GM18526 (cell line): Measurements from ENCODE around the gene NELFB.

ENCODE experiments used
- POLR2A ChIP-seq: IDR thresholded peaks from 3 replicates; pipeline ENCODE4 v1.6.1; 2011; ENCODE audit not compliant: insufficient read length; ENCODE audit errors: extremely low read depth

Gene NELFB

DNA sequence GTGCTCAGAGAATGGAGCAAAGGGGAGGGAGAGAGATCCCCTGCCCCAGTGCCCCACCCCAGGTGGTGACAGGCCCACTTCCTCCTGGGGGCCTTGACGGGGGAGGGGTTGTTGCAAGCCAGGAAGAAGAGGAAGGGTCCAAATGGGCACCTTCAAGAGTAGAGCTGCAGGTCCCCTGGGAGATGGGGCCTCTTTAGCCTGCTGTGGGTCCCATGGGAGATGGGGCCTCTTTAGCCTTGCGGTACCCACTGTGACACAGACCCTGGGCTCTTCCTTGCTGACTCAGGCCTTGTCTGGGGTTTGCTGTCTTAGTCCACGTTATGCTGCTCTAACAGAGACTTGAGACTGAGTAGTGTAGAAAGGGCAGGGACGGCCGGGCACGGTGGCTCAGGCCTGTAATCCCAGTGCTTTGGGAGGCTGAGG lies 12.8 kb downstream of the NELFB start:
- TF ChIP-seq POLR2A, result no peak

DNA sequence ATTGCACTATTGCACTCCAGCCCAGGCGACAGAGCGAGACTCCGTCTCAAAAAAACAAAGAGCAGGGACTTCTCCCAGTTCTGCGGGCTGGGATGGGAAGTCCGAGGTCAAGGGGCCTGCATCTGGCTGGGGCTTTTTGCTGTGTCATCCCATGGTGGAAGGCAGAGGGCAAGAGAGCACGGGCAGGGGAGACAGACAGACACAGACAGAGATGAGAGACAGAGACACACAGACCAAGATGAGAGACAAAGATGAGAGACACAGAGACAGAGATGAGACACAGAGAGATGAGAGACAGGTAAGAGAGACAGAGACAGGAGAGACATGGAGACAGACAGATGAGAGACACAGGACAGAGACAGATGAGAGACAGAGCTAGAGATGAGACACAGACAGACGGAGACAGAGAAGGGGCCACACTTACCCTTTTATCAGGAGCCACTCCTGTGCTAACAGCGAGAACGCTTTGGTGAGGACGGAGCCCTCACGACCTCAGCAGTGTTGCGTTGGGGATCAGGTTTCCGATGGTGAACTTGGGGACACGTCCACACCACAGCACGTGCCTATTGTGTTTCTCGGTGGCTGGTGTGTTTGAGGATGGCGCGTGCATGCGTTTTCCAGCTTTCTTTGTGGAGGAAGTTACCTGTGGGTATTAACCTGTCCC lies 13.5 kb downstream of the NELFB start:
- no peak for TF ChIP-seq POLR2A

DNA sequence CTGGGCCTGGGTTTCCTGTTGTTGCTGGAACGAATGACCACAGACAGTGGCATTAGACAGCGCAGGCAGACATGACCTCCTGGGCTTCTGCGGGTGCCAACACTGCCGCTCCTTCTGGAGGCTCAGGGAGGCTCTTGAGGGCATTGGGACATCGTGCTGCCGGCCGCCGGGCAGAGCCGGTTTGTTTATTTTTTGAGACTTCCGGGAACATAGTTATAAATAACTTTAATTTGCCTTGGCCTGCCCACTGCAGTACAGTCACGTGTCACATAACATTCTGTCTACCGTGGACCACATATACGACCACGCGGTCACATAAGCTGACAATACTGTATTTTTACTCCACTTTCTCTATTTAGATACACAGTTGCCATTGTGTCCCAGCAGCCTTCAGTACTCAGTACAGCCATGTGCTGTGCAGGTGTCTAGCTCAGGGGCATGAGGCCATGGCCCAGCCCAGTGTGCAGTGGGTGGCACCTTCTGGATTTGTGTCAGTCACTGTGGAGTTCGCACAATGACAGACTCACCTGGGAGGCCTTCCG lies 14.2 kb downstream of the NELFB start:
- TF ChIP-seq POLR2A, result no peak

DNA sequence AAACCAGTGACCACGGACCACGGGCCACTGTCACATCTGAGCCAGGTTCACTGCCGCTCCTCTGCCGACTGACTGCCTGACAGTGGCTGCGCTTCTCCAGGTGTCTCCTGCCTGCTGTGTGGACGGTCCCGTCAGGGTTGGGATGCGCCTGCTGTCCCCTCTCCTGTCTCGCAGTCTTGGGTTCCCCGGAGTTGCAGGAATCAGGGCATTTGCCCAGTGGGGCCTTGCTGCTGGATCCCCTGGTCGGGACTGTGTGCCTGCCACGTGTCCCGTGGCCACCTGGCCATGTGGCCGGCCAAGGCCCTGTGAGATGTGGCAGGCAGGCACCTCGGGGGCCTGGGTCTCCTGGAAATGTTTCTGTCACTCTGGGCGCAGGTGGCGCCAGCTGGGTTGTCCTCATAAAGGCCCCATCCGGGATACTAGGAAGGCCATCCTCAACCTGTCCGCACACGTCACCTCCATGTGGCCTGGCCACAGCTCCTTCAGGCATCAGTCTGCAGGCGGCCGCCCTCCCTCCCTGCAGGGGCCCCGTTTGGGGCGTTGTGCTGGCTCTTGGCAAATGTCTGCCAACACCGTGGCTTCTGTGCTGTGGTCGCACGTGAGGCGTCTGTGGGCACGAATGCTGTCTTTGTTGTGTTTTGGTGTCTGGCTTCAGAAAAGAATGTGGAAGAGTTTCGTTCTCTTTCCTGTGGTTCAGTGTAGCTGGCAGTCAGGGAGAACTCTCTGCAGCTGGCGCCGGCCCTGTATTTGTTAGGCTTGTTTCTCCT lies 16.0 kb downstream of the NELFB start:
- TF ChIP-seq POLR2A, result no peak

DNA sequence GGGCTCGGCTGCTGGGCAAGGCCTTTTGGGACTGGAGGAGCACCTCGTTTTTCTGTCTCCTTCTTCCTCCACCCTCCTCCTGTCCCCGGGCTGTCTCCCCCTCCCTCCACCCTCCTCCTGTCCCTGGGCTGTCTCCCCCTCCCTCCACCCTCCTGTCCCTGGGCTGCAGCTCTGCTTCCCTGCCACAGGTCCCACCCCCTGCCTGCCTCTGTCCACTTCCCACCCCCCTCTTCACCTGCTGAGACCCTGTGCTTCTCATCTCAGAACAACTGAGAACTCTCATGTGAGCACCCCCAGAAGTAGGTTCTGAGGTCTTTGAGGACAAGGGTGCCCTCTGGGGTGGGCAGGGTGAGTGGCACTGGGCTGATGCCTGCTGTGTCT lies 16.6 kb downstream of the NELFB start:
- no peak for TF ChIP-seq POLR2A

DNA sequence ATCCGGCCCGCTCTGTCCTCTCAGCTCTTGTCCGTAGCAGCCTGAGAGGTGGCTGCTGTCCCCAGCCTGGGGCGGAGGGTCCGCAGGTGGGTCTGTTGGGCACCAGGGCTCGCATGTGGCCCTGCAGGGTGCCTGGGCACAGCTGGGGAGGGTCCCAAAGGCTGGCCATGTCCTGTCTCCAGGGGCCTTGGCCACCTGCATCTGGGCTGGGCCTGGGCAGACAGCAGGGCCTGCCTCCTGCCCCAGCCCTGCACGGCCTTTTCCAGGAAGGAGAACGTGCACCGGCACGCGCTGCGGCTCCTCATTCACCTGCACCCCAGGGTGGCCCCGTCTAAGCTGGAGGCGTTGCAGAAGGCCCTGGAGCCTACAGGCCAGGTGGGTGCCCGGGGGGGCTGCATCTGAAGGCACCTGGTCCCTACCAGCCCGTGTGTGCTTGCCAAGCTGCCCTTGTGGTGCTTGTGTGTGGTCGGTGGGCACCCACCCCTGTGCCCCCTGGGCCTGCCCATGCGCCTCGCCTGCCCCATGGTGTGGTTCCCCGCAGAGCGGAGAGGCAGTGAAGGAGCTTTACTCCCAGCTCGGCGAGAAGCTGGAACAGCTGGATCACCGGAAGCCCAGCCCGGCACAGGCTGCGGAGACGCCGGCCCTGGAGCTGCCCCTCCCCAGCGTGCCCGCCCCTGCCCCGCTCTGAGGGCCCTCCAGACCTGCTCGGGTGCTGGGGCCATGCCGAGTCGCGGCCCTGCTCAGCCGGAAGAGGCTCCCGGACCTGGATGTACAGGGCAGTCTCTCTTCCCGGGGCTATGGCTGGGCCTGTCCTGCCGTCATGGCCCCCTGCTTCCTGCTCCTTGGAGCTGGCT lies 17.3 kb downstream of the NELFB start:
- TF ChIP-seq POLR2A, result no peak

DNA sequence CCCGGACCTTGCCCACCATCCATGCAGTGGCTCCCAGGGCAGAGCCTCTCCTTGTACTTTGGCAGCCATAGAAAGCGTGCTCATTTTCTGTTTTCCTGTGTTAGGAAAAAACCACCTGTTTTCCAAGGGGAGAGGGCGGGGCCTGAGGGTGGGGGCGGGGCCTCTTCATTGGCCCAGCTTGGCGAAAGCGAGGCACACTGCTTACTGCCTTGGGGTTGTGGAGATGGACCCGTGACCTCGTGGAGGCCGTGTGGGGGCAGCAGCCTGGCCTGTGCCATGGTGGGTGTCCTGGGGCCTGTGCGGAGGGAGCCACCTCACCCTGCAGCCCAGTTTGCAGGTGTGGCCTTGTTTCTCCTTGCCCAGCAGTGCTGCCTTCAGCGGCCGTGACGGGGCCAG lies 18.0 kb downstream of the NELFB start:
- TF ChIP-seq POLR2A, result no peak

DNA sequence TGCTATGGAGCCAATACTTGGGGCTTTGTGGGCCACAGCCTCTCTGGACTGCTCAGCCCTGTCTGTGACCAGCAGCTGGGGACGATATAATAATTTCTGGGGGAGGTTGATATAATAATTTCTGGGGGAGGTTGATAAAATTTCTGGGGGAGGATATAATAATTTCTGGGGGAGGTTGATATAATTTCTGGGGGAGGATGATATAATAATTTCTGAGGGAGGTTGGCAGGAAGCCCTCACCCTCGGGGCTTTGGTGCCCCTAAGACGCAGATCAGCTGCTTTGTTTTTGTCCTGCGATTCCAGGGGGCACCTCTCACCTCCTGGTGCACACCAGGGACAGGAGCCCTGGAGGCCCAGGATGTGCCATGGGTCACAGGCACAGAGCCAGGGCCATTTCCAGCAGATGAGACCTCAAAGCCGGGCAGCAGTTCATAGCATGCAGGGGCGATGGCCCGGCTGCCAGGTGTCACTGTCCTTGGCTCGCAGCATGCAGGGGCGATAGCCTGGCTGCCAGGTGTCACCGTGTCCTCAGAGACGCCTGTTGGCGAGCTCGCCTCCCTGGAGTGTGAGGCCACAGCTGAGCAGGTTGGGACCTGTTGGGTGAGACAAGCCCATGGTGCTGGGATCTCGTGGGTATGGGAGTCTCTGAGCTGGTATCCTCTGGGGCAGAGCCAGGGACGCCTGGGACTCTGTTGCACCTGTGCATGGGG lies 18.6 kb downstream of the NELFB start:
- TF ChIP-seq POLR2A, result no peak

DNA sequence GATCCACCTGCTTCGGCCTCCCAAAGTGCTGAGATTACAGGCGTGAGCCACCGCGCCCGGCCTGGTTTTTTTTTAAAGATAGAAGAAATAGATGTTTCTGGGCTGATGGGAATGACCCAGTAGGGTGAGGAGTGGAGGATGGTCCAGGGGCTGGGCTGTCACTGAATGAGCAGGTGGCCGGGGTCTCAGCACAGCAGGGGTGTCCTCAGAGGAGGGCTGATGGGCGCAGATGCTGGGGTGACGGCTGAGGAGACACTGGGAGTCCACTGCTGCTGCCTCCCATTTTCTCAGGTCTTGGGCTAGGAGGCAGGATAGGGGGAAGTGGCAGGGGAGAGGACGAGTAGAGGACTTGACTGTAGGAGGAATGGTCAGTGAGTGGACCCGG lies 20.1 kb downstream of the NELFB start:
- no peak for TF ChIP-seq POLR2A

DNA sequence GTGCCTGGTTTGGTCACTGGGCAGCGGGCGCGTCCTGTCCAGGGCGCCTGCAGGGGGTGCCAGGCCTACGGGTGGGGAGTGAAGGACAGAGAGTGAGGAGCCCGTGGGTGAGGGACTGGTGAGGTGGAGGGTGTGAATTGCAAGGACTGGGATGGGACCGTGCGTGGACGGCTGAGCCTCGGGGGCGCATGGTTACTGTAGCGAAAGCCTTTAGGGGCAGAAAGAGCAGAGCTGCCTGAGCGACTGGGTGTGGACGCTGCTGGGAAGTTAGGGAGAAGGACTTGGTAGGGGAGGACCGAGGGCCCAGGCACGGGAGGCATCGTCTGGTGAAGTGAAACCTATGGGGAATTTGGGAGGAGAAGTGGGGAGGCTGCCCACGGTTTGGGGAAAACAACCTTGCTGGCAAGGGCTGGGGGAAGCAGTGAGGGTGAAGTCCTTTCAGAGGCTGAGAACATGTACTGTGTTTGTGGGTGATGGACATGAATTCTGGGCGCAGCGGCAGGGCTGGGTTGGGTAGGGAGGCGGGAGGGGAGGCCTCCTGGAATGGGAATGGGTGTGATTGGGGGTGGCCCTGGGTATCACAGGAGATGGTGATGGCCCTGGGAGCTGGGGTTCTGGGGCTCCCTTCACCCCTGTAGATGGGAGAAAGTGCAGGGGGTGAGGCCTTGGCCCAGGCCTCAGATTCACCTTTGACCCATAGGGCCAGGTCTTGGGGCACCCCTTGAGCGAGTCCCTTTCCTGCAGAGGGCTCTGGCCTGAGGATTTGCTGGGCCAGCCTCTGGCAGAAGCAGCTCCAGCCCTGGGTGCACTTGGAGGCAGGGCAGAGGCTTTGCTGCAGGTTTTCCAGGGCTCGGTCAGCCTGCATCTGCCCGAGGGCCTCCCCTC lies 20.7 kb downstream of the NELFB start:
- TF ChIP-seq POLR2A, result no peak

DNA sequence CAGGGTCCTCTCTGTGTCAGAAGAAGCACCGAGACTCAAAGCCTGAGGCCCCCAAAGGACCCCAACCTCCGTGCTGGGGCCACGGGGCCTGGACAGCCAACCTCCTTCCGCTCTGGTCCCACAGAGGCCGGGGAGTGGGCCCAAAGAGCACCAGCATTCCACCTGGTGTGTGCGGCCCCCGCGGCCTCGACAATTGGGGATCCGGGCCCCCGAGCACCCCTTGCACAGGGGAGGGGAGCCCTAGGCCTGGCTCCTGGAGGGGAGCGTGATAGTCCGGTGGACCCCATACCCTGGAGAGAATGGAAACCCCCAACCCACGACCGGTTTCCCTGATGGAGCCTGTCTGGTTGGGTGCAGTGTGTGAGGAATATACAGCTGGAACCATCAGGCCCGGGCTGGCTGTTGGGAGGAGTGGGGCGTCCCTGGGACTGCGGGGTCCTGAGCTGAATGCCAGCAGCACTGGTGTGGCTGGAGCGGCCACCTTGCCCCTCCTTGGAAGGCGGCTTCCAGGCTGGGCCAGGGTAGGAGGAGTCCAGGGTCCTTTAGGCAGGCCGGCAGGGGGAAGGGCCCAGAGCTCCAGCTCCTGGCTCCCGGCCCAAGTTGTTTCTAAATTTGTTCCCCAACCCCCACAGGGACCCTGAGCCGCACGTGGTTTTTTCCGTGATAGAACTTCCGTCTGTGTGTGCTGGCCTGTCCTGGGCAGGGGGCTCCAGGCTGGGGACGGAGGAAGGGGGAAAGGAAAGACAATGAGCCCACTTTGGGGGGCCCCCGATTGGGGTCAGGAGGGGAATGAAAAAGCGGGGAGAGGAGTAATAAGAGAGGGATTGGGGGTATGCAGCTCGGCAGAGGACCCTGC lies 21.6 kb downstream of the NELFB start:
- no peak for TF ChIP-seq POLR2A

DNA sequence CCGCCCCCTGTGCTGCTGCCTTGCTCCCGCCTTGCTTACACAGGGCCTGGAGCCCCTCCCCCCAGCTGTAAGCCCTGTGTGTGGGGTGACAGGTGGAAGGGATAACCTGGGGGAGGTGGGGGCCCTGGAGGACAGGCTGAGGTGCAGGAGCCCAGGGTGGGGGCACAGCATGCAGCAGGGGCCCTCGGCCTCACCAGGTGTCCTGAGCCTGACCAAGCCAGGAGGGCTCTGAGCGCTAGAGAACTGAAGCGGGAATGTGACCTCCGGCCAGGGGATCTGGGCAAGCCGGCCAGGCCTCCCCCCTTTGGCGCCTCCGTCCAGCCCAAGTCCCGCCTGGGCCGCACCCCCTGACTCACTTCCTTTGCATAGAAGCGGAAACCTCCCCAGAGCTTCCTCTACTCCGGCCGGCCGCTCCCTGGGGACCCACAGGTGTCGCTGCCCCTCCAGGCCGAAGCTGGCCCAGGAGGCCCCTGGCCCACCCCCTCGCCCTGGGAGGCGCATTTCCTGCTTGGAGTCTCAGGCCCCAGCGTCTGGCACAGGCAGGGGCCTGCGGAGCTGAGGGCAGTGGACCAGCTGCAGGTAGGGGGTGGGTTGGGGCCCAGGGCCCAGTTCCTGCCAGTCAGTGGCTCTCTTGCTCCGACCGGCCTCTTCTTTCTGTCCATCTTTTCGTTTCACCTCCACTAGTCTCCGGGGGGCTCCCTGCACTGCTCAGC lies 22.4 kb downstream of the NELFB start, which contains the start of gene TOR4A:
TSS of gene TOR4A (plus strand) at position 398 of the 713 bp plus-strand sequence. CDS start 964 bp downstream, outside the sequence.
- peak; percentile 52 for TF ChIP-seq POLR2A

DNA sequence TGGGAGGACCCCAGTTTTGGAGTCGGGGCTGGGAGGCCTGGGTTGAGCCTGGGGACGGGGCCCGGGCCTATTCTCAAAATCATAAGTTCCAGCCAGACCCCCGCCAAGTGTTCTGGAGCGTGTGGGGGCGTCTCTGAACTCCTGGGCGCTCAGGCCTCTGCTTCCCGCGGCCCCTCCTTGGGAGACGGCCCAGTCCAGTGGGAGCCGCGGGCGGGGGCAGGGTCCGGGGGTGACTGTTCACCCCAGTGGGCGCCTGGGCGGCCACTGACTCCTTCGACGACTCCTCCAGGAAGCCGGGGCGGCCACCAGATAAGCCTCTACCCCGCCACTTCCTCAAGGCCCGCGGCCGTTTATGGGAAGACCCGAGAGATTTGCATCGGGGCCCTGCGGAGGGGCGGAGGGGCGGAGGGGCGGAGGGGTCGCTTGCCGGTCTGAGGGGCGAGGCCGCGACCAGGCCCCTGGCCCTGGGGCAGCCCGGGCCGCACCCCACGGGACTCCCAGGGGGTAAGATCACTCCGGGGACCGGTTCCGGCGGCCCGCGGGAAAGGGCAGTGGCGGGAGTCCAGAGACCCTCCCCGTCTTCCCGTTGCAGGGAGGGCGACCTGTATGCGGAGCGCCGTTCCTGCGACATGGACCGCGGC lies 23.1 kb downstream of the NELFB start:
- TF ChIP-seq POLR2A, result no peak
